Coronary artery (tissue), 2 donors: ENCODE measurements around the gene DOK6.
"Not testable (repeated sequence)": the region's sequence is repeated elsewhere in the genome, so short reads cannot be mapped to it uniquely, and the experiment has no call there.

Source experiments
- DNase-seq: peaks from one replicate; pipeline ENCODE4 v3.0.0-alpha.2; 2017; ENCODE audit warnings: low spot score
- H3K27ac ChIP-seq, 2 donors: fragments of 200-600 bp; sonication (generic); one replicate each; pipeline ENCODE4 v1.5.1; 2016 to 2019
- H3K4me3 ChIP-seq: fragments of 200-600 bp; sonication (generic); 2 replicates; pipeline ENCODE4 v1.5.1; 2016; ENCODE audit warnings: mild to moderate bottlenecking, moderate library complexity
- TF ChIP-seq, protein P1 (sequence below): fragments of 200-600 bp; sonication (generic); IDR thresholded peaks from one replicate; pipeline ENCODE4 v1.5.1; 2019; ENCODE audit warnings: antibody characterized with exemption

The DOK6 gene

GRCh38 chr18:69400253-69400975 is at the start of gene DOK6:
Gene DOK6, plus strand, starts transcription at chr18:69400888.
- Histone ChIP-seq H3K4me3 (peak within 1 kb of the TSS; percentile 82), H3K27ac (peak within 1 kb of the TSS; percentile 85 to 92)
- peak; percentile 77 for DNase-seq
- TF ChIP-seq, protein P1, sequence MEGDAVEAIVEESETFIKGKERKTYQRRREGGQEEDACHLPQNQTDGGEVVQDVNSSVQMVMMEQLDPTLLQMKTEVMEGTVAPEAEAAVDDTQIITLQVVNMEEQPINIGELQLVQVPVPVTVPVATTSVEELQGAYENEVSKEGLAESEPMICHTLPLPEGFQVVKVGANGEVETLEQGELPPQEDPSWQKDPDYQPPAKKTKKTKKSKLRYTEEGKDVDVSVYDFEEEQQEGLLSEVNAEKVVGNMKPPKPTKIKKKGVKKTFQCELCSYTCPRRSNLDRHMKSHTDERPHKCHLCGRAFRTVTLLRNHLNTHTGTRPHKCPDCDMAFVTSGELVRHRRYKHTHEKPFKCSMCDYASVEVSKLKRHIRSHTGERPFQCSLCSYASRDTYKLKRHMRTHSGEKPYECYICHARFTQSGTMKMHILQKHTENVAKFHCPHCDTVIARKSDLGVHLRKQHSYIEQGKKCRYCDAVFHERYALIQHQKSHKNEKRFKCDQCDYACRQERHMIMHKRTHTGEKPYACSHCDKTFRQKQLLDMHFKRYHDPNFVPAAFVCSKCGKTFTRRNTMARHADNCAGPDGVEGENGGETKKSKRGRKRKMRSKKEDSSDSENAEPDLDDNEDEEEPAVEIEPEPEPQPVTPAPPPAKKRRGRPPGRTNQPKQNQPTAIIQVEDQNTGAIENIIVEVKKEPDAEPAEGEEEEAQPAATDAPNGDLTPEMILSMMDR, result no peak

GRCh38 chr18:69353023-69353422 is 47.7 kb upstream of the DOK6 start:
- TF ChIP-seq, protein P1, result no peak
- DNase-seq, result no peak
- Histone ChIP-seq H3K4me3 (no peak overlapping the region), H3K27ac (no peak overlapping the region)

- no peak overlapping the region for H3K27ac ChIP-seq
- no peak overlapping the region for H3K4me3 ChIP-seq
- TF ChIP-seq, protein P1, result no peak
- DNase-seq, result no peak
Measured at GRCh38 chr18:69357590-69357989, 43.1 kb upstream of the DOK6 start.

GRCh38 chr18:69358212-69358895 is 42.3 kb upstream of the DOK6 start:
- Histone ChIP-seq H3K27ac (no peak overlapping the region), H3K4me3 (no peak overlapping the region)
- no peak for DNase-seq
- TF ChIP-seq, protein P1, result no peak

DNA sequence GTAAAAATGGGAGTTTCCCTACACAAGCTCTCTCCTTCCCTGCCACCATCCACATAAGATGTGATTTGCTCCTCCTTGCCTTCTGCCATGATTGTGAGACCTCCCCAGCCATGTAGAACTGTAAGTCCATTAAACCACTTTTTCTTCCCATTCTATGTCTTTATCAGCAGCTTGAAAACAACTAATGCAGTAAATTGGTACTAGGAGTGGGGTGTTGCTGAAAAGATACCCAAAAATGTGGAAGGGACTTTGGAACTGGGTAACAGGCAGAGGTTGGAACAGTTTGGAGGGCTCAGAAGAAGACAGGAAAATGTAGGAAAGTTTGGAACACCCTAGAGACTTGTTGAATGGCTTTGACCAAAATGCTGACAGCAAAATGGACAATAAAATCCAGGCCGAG is 40.9 kb upstream of the DOK6 start:
- not testable (repeated sequence) for H3K4me3 ChIP-seq, DNase-seq, H3K27ac ChIP-seq

DNA sequence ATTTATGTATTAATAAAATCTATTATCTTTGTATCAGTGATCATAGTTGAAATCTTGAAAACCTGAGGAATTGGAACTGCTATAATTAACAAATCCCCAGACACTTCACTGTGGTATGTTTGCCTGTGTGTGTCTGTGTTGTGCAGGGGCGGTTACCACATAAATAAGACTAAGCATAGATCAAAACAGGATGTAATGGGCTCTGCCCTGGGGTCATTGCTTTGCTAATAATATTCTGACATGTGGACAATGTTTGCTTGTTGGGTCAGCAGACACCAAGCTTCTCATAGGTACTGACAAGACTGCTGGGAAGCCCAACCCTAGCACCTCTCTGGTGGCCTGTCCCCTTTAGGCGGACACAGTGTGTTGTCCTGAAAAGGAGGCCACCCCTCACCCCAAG is 35.8 kb upstream of the DOK6 start:
- no peak overlapping the region for H3K27ac ChIP-seq
- TF ChIP-seq, protein P1, result no peak
- no peak for DNase-seq
- H3K4me3 ChIP-seq, result no peak overlapping the region

- no peak overlapping the region for H3K4me3 ChIP-seq
- TF ChIP-seq, protein P1, result no peak
- no peak for DNase-seq
- no peak overlapping the region for H3K27ac ChIP-seq
Measured at GRCh38 chr18:69365658-69366057, 35.0 kb upstream of the DOK6 start.
